Measurements from ENCODE around the gene SAP130. TPM values are rescaled to one million over a fixed set of nuclear protein-coding genes. Genes with fewer than 3 reads are reported as not detected.

Gene SAP130
- polyA plus RNA-seq, 1 of the 3 experiments (the other 2 are of a cell fraction), result 19.0 TPM

- WGBS (ENCODE audit: low lambda C conversion rate), result 47% methylated on average over 3 of the region's 3 CpGs
- POLR2A ChIA-PET, result no interaction called here
These were observed 29.5 kb upstream of the SAP130 start for GRCh38 chr2:128057334-128057733.

GRCh38 chr2:128054104-128054885, 26.4 kb upstream of the SAP130 start:
- H3K9me3 ChIP-seq, result no peaks in the 10 kb centered on the region
- H3F3A ChIP-seq (replicated peaks; ENCODE audit: insufficient read depth), result no peaks in the 10 kb centered on the region
- ChIA-PET CTCF (interaction anchor here (1.1 to 2.1 kb wide), 3 partner anchors 9 to 12 kb away, joined by 3 to 13 read pairs (median 5); no protein-coding TSS in a partner anchor), POLR2A (no interaction called here)
- H4K20me1 ChIP-seq (ENCODE audit: insufficient read depth), result no peaks in the 10 kb centered on the region
- no peak overlapping the region for H3K4me2 ChIP-seq
- no peaks in the 10 kb centered on the region for H3K36me3 ChIP-seq (replicated peaks in 1 of 2; ENCODE audit: control insufficient read depth in 1 of 2, insufficient read depth in 2 of 2, low read length in 1 of 2)
- H2AFZ ChIP-seq (ENCODE audit: low read depth), result no peak overlapping the region
- H3K27me3 ChIP-seq (ENCODE audit: insufficient read depth), result peaks cover 5% of the 10 kb centered on the region; the same call in 1 of the 2 replicates
- TF ChIP-seq FOXM1 (IDR thresholded peaks at IDR 0.05; ENCODE audit: low read depth) (no peak), USF1 (IDR thresholded peaks at IDR 0.05; ENCODE audit: borderline replicate concordance, low read depth) (no peak)
- WGBS (ENCODE audit: low lambda C conversion rate), result 60% methylated on average over 11 of the region's 11 CpGs
- H3K9me2 ChIP-seq, result no peaks in the 10 kb centered on the region
- H3K4me1 ChIP-seq (ENCODE audit: control insufficient read depth in 1 of 2, insufficient read depth in 2 of 2, low read depth in 1 of 2, low read length in 1 of 2), result no peaks in the 10 kb centered on the region
- DNase-seq, result no peak
- no peak overlapping the region for H3K4me3 ChIP-seq (ENCODE audit: low read depth in 2 of 2, low read length in 1 of 2)
- H3K9ac ChIP-seq, result no peak overlapping the region
- no peaks in the 10 kb centered on the region for H3K79me2 ChIP-seq (ENCODE audit: insufficient read depth)
- no peak overlapping the region for H3K27ac ChIP-seq (ENCODE audit: low read depth in 2 of 2, low read length in 1 of 2)

More at GRCh38 chr2:128057334-128057733, 29.5 kb upstream of the SAP130 start:
- Histone ChIP-seq H4K20me1 (ENCODE audit: insufficient read depth) (no peaks in the 10 kb centered on the region), H2AFZ (ENCODE audit: low read depth) (no peak overlapping the region), H3K9ac (no peak overlapping the region), H3K36me3 (replicated peaks in 1 of 2; ENCODE audit: control insufficient read depth in 1 of 2, insufficient read depth in 2 of 2, low read length in 1 of 2) (no peaks in the 10 kb centered on the region), H3K27ac (ENCODE audit: low read depth in 2 of 2, low read length in 1 of 2) (no peak overlapping the region), H3K9me3 (no peaks in the 10 kb centered on the region), H3K4me1 (ENCODE audit: control insufficient read depth in 1 of 2, insufficient read depth in 2 of 2, low read depth in 1 of 2, low read length in 1 of 2) (no peaks in the 10 kb centered on the region), H3K4me3 (ENCODE audit: low read depth in 2 of 2, low read length in 1 of 2) (no peak overlapping the region), H3F3A (replicated peaks; ENCODE audit: insufficient read depth) (no peaks in the 10 kb centered on the region), H3K27me3 (ENCODE audit: insufficient read depth) (peaks cover 5% of the 10 kb centered on the region; the same call in 1 of the 2 replicates), H3K9me2 (no peaks in the 10 kb centered on the region), H3K79me2 (ENCODE audit: insufficient read depth) (no peaks in the 10 kb centered on the region), H3K4me2 (no peak overlapping the region)
- TF ChIP-seq RAD21 (IDR thresholded peaks at IDR 0.05; ENCODE audit: low read length) (no peak), TAF1 (IDR thresholded peaks at IDR 0.05; ENCODE audit: borderline replicate concordance, low read depth, low read length) (no peak), PBX3 (IDR thresholded peaks at IDR 0.05) (no peak), MXI1 (IDR thresholded peaks at IDR 0.05; ENCODE audit: low read depth, low read length) (no peak), USF1 (IDR thresholded peaks at IDR 0.05; ENCODE audit: borderline replicate concordance, low read depth) (no peak), IRF3 (IDR thresholded peaks at IDR 0.05; ENCODE audit: low read depth, low read length) (no peak), MAX (IDR thresholded peaks at IDR 0.05; ENCODE audit: low read depth) (no peak), YY1 (IDR thresholded peaks at IDR 0.05; ENCODE audit: low read depth) (no peak)
- CTCF ChIA-PET, result no interaction called here
- DNase-seq, result no peak
